Measurements from ENCODE around the gene ALKBH8. TPM values are rescaled to one million over a fixed set of nuclear protein-coding genes. Genes with fewer than 3 reads are reported as not detected.

ALKBH8 gene
- polyA plus RNA-seq, 1 donor (not counting 4 experiments of a cell fraction or from before 2014, with no cell fraction given): 8.0 TPM

DNA sequence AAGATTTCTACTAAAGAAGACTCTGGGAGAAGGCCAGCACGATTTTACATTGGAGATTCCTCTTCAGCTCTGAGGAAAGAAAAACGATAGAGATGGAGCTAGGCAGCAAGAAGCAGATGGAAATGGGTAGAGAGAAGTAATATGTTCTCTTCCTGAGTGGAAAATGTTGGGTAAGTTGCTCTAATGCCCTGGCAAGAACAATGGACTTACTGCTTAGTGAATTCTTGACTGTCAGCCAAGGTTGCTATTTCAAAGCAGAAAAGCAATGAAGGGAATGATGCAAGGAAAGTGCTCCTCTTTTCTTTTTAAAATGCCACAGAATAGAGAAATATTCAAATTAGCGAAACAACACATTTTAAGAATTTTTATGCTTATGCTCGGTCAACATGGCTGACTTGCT is 69.5 kb downstream of the ALKBH8 start:
- H2AFZ ChIP-seq (ENCODE audit: control insufficient read depth, low read length): no peak overlapping the region
- dilution Hi-C loops (cut with MboI; ENCODE audit: extremely low pct_ligation_motif_present, low sequenced_read_pairs): no loop called here
- no peak overlapping the region for H3K4me2 ChIP-seq (ENCODE audit: control insufficient read depth, extremely low read depth, insufficient read depth, low read depth, low read length)
- TF ChIP-seq EZH2 (IDR thresholded peaks at IDR 0.05; ENCODE audit: low read length): no peak
- TF ChIP-seq, protein P1, sequence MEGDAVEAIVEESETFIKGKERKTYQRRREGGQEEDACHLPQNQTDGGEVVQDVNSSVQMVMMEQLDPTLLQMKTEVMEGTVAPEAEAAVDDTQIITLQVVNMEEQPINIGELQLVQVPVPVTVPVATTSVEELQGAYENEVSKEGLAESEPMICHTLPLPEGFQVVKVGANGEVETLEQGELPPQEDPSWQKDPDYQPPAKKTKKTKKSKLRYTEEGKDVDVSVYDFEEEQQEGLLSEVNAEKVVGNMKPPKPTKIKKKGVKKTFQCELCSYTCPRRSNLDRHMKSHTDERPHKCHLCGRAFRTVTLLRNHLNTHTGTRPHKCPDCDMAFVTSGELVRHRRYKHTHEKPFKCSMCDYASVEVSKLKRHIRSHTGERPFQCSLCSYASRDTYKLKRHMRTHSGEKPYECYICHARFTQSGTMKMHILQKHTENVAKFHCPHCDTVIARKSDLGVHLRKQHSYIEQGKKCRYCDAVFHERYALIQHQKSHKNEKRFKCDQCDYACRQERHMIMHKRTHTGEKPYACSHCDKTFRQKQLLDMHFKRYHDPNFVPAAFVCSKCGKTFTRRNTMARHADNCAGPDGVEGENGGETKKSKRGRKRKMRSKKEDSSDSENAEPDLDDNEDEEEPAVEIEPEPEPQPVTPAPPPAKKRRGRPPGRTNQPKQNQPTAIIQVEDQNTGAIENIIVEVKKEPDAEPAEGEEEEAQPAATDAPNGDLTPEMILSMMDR (optimal IDR thresholded peaks at IDR 0.05 in 1 of 3, IDR thresholded peaks at IDR 0.05 in 1 of 3, conservative IDR thresholded peaks at IDR 0.05 in 1 of 3; ENCODE audit: extremely low read depth in 1 of 3, insufficient read depth in 2 of 3, low read length in 3 of 3): no peak
- H3K9ac ChIP-seq (ENCODE audit: control insufficient read depth, extremely low read depth, insufficient read depth, low read length): no peak overlapping the region
- H3K36me3 ChIP-seq (ENCODE audit: control insufficient read depth in 2 of 2, extremely low read depth in 1 of 2, insufficient read depth in 2 of 2, low read length in 2 of 2): no peaks in the 10 kb centered on the region
- H3K4me3 ChIP-seq (ENCODE audit: control insufficient read depth in 2 of 3, extremely low read depth in 1 of 3, insufficient read depth in 2 of 3, low read depth in 1 of 3, low read length in 3 of 3): no peak overlapping the region
- FAIRE-seq (peak; percentile 81), DNase-seq (ENCODE audit: low read depth, low spot score) (no peak)
- H4K20me1 ChIP-seq (ENCODE audit: control insufficient read depth, extremely low read depth, insufficient read depth, low read length): no peaks in the 10 kb centered on the region
- H3K27ac ChIP-seq (ENCODE audit: control insufficient read depth, insufficient read depth, low read length): no peak overlapping the region
- no peaks in the 10 kb centered on the region for H3K79me2 ChIP-seq (ENCODE audit: control insufficient read depth, insufficient read depth, low read length)
- H3K4me1 ChIP-seq (ENCODE audit: control insufficient read depth, extremely low read depth, insufficient read depth, low read length): peaks cover 19% of the 10 kb centered on the region
- no peaks in the 10 kb centered on the region for H3K27me3 ChIP-seq (ENCODE audit: control insufficient read depth, extremely low read depth, insufficient read depth, low read length)
- no peaks in the 10 kb centered on the region for H3K9me3 ChIP-seq (ENCODE audit: control insufficient read depth, low read depth, low read length)
- H3K9me1 ChIP-seq (ENCODE audit: control insufficient read depth, extremely low read depth, insufficient read depth, low read length): no peaks in the 10 kb centered on the region

DNA sequence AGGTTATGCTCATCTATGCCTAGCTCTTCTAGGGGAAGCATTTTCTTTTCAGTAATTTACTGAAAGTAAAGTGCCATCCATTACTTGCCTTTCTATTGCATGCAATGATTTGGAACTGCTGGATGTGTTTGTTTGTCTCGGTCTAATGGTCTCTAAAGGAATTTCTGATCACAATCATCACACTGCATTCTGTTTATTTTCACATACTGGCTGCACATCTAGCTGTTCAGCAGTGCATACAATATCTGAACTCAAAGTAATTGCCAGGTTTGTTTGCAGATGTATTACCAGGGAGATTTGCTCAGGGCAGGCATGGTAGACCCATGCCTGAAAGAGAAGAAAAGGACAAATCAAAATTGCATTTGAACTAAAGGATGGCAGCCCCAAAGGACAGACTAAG is 71.5 kb downstream of the ALKBH8 start:
- Histone ChIP-seq H3K9me3 (ENCODE audit: control insufficient read depth, low read depth, low read length) (no peaks in the 10 kb centered on the region), H2AFZ (ENCODE audit: control insufficient read depth, low read length) (no peak overlapping the region), H3K4me2 (ENCODE audit: control insufficient read depth, extremely low read depth, insufficient read depth, low read depth, low read length) (no peak overlapping the region), H3K9ac (ENCODE audit: control insufficient read depth, extremely low read depth, insufficient read depth, low read length) (no peak overlapping the region), H3K4me1 (ENCODE audit: control insufficient read depth, extremely low read depth, insufficient read depth, low read length) (peaks cover 19% of the 10 kb centered on the region), H3K79me2 (ENCODE audit: control insufficient read depth, insufficient read depth, low read length) (no peaks in the 10 kb centered on the region), H3K27ac (ENCODE audit: control insufficient read depth, insufficient read depth, low read length) (no peak overlapping the region), H3K36me3 (ENCODE audit: control insufficient read depth in 2 of 2, extremely low read depth in 1 of 2, insufficient read depth in 2 of 2, low read length in 2 of 2) (no peaks in the 10 kb centered on the region), H4K20me1 (ENCODE audit: control insufficient read depth, extremely low read depth, insufficient read depth, low read length) (no peaks in the 10 kb centered on the region), H3K27me3 (ENCODE audit: control insufficient read depth, extremely low read depth, insufficient read depth, low read length) (no peaks in the 10 kb centered on the region), H3K9me1 (ENCODE audit: control insufficient read depth, extremely low read depth, insufficient read depth, low read length) (no peaks in the 10 kb centered on the region), H3K4me3 (ENCODE audit: control insufficient read depth in 2 of 3, extremely low read depth in 1 of 3, insufficient read depth in 2 of 3, low read depth in 1 of 3, low read length in 3 of 3) (no peak overlapping the region)
- TF ChIP-seq, protein P1 (optimal IDR thresholded peaks at IDR 0.05 in 1 of 3, IDR thresholded peaks at IDR 0.05 in 1 of 3, conservative IDR thresholded peaks at IDR 0.05 in 1 of 3; ENCODE audit: extremely low read depth in 1 of 3, insufficient read depth in 2 of 3, low read length in 3 of 3): no peak
- TF ChIP-seq EZH2 (IDR thresholded peaks at IDR 0.05; ENCODE audit: low read length): no peak
- dilution Hi-C loops (cut with MboI; ENCODE audit: extremely low pct_ligation_motif_present, low sequenced_read_pairs): no loop called here
- FAIRE-seq (no peak), DNase-seq (ENCODE audit: low read depth, low spot score) (no peak)

All from keratinocyte (primary cell).